ENCODE measurements around the gene IFI27L1.

DNA sequence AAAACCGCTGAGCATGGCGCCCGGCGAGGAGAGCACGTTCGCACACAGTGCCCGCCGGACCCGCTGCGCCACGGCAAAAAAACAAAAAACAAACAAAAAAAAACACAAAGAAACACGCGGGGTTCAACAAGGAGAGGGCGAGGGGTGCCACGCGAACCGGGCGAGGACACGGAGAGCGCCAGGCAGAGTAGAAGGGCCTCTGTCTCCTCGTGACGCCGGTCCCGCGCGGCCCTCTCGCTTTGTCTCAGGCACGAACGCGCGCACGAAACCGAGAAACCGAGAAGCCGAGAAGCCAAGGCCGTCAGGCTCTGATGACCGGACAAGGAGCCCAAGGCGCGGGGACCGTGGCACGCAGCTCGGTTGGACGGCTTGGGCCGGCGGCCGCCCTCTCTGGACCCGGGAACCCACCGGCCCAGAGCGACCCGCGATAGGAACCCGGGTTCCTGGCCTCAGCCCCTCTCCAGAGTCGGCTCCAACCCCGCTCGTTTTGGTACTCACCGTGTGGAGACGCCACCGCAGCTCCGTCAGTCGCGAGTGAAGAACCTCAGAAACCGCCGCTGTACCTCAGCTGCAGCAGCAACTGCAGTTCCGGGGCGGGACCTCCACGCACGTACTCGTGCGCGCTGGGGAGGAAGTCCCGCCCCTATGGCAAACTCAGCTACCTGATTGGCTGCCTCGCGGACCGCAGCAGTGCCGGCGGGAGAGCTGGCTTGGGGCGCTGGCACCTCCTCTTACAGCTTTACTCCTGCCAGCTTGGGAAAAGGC, at the start of gene IFI27L1, which contains the start of gene DDX24:
- TF ChIP-seq CTCF (conservative IDR thresholded peaks at IDR 0.05 in 1 of 2, IDR thresholded peaks at IDR 0.05 in 1 of 2; ENCODE audit: low read depth in 1 of 2, low read length in 2 of 2) = no peak
- no peak for TF ChIP-seq EZH2 (IDR thresholded peaks at IDR 0.05; ENCODE audit: low read length, missing control alignments)

Data from fibroblast of lung (primary cell).